ENCODE data around the gene NMRK1.

GRCh38 chr9:75087289-75087823 lies 599 bp downstream of the NMRK1 start:
- TF ChIP-seq POLR2A (IDR thresholded peaks at IDR 0.05; ENCODE audit: low read depth, low read length) (no peak), POLR2AphosphoS5 (IDR thresholded peaks at IDR 0.05; ENCODE audit: low read depth, low read length) (no peak), TAF1 (IDR thresholded peaks at IDR 0.05; ENCODE audit: low read depth, low read length) (no peak), SPI1 (IDR thresholded peaks at IDR 0.05; ENCODE audit: low read depth, low read length) (no peak)

Measured in GM12891 (cell line).